Calu3 (cell line): ENCODE measurements around the gene ADA. TPM values are rescaled to one million over a fixed set of nuclear protein-coding genes. Genes with fewer than 3 reads are reported as not detected.

Source experiments
- BruUV-seq: library from RNA; stranded (reverse); fragments of 400-500 nt; replicated peaks from 2 replicates; lab custom pipeline; 2021; lab: Mats Ljungman, UMichigan
- CTCF ChIA-PET: fragments of 300-600 bp; sonication (Branson Sonifier 250); formaldehyde crosslinking; loops from one replicate; lab custom pipeline; 2022; ENCODE audit warnings: antibody characterized with exemption; lab: Charles Lee
- DNase-seq: peaks from one replicate; pipeline ENCODE4 v3.0.0; 2022
- H3K27ac Mint-ChIP-seq: one replicate; pipeline ENCODE4 v1.8.0; 2022; ENCODE audit warnings: mixed read lengths; ENCODE audit not compliant: unreplicated experiment
- H3K27me3 Mint-ChIP-seq: one replicate; pipeline ENCODE4 v1.8.0; 2022; ENCODE audit warnings: mixed read lengths; ENCODE audit not compliant: unreplicated experiment
- H3K36me3 Mint-ChIP-seq: one replicate; pipeline ENCODE4 v1.8.0; 2022; ENCODE audit warnings: mild to moderate bottlenecking, moderate library complexity, mixed read lengths; ENCODE audit not compliant: insufficient read depth, unreplicated experiment
- H3K4me1 Mint-ChIP-seq: one replicate; pipeline ENCODE4 v1.8.0; 2022; ENCODE audit warnings: mild to moderate bottlenecking, low read depth, mixed read lengths; ENCODE audit not compliant: unreplicated experiment
- H3K4me3 Mint-ChIP-seq: one replicate; pipeline ENCODE4 v1.8.0; 2022; ENCODE audit warnings: mild to moderate bottlenecking, low read depth, moderate library complexity, mixed read lengths; ENCODE audit not compliant: unreplicated experiment
- H3K9me3 Mint-ChIP-seq: one replicate; pipeline ENCODE4 v1.8.0; 2022; ENCODE audit warnings: low read depth, mixed read lengths; ENCODE audit not compliant: unreplicated experiment
- CTCF ChIP-seq: fragments of 200-600 bp; IDR thresholded peaks from one replicate; pipeline ENCODE4 v1.8.0; 2022; ENCODE audit warnings: antibody characterized with exemption; ENCODE audit not compliant: unreplicated experiment
- intact Hi-C: fragments of 100-400 bp; cut with micrococcal nuclease; formaldehyde crosslinking; loops from one replicate; pipeline ENCODE4 v1.10.0; 2022; ENCODE audit not compliant: unreplicated experiment
- total RNA-seq: library from RNA; stranded (reverse); gene quantifications from 2 replicates; pipeline ENCODE4 v1.2.3, GENCODE V29; 2022

Gene ADA
- total RNA-seq, 1 experiment from 2014 or later, result 7.5 TPM

GRCh38 chr20:44581515-44581914 is 70.0 kb downstream of the ADA start:
- no peak for DNase-seq
- Mint-ChIP-seq H3K4me3 (no peak overlapping the region), H3K27ac (no peak overlapping the region), H3K27me3 (peaks cover 41% of the 10 kb centered on the region), H3K4me1 (peaks cover 3% of the 10 kb centered on the region), H3K9me3 (peaks cover 2% of the 10 kb centered on the region), H3K36me3 (no peaks in the 10 kb centered on the region)
- TF ChIP-seq CTCF, result no peak
- intact Hi-C loops, result no loop called here
- BruUV-seq, result no TSS peak
- CTCF ChIA-PET, result no interaction called here

GRCh38 chr20:44580581-44581268 is 70.8 kb downstream of the ADA start:
- Mint-ChIP-seq H3K9me3 (peaks cover 2% of the 10 kb centered on the region), H3K27me3 (peaks cover 34% of the 10 kb centered on the region), H3K27ac (no peak overlapping the region), H3K36me3 (no peaks in the 10 kb centered on the region), H3K4me1 (peaks cover 11% of the 10 kb centered on the region), H3K4me3 (no peak overlapping the region)
- no peak for TF ChIP-seq CTCF
- CTCF ChIA-PET, result no interaction called here
- intact Hi-C loops, result no loop called here
- BruUV-seq, result no TSS peak
- DNase-seq, result no peak

- DNase-seq, result no peak
- no TSS peak for BruUV-seq
- intact Hi-C loops, result no loop called here
- peaks cover 11% of the 10 kb centered on the region for H3K4me1 Mint-ChIP-seq
- no peak overlapping the region for H3K27ac Mint-ChIP-seq
- no peak for TF ChIP-seq CTCF
- H3K4me3 Mint-ChIP-seq, result no peak overlapping the region
- peaks cover 24% of the 10 kb centered on the region for H3K27me3 Mint-ChIP-seq
- peaks cover 2% of the 10 kb centered on the region for H3K9me3 Mint-ChIP-seq
- H3K36me3 Mint-ChIP-seq, result no peaks in the 10 kb centered on the region
- CTCF ChIA-PET, result no interaction called here
Observed at GRCh38 chr20:44579313-44580081, 72.0 kb downstream of the ADA start.

GRCh38 chr20:44576297-44576696 is 75.2 kb downstream of the ADA start:
- intact Hi-C loops, result no loop called here
- peak; percentile 21 for DNase-seq
- Mint-ChIP-seq H3K27ac (no peak overlapping the region), H3K4me3 (no peak overlapping the region), H3K27me3 (peaks cover 10% of the 10 kb centered on the region), H3K9me3 (peaks cover 2% of the 10 kb centered on the region), H3K36me3 (no peaks in the 10 kb centered on the region), H3K4me1 (peaks cover 11% of the 10 kb centered on the region)
- peak; percentile 24 for TF ChIP-seq CTCF
- CTCF ChIA-PET, result interaction anchor here (0.7 to 1.0 kb wide), 4 partner anchors 11 to 55 kb away, joined by 3 to 6 read pairs (median 4); partner anchors contain the start of gene SERINC3
- BruUV-seq, result no TSS peak
